T-helper 2 cell treated with Interferon-gamma antibody and Interleukin-4, amounts not matched to agents 5 μg/mL and 100 μg/mL, for 36 hours (primary cell): Measurements from ENCODE around the gene CR1.
"Not testable (repeated sequence)": the region's sequence is repeated elsewhere in the genome, so short reads cannot be mapped to it uniquely, and the experiment has no call there.

ENCODE experiments used
- DNase-seq: peaks from one replicate; pipeline ENCODE4 v3.0.0; 2021; ENCODE audit warnings: low spot score
- H3K27ac Mint-ChIP-seq: one replicate; pipeline ENCODE4 v1.8.0; 2021; ENCODE audit warnings: mild to moderate bottlenecking, mixed read lengths
- H3K27me3 Mint-ChIP-seq: one replicate; pipeline ENCODE4 v1.8.0; 2021; ENCODE audit warnings: low read depth, mixed read lengths
- H3K36me3 Mint-ChIP-seq: one replicate; pipeline ENCODE4 v1.8.0; 2021; ENCODE audit warnings: low read depth, mixed read lengths
- H3K4me1 Mint-ChIP-seq: one replicate; pipeline ENCODE4 v1.8.0; 2021; ENCODE audit warnings: low read depth, mixed read lengths
- H3K4me3 Mint-ChIP-seq: one replicate; pipeline ENCODE4 v1.8.0; 2022; ENCODE audit warnings: mild to moderate bottlenecking, moderate library complexity, mixed read lengths
- H3K9me3 Mint-ChIP-seq: one replicate; pipeline ENCODE4 v1.8.0; 2021; ENCODE audit warnings: mixed read lengths

Gene CR1

GRCh38 chr1:207519505-207520399 is 23.8 kb downstream of the CR1 start:
- Mint-ChIP-seq H3K4me3 (no peak overlapping the region), H3K4me1 (no peaks in the 10 kb centered on the region), H3K9me3 (no peaks in the 10 kb centered on the region), H3K27me3 (peaks cover 13% of the 10 kb centered on the region), H3K27ac (no peak overlapping the region), H3K36me3 (no peaks in the 10 kb centered on the region)
- no peak for DNase-seq

GRCh38 chr1:207520400-207521345 is 24.7 kb downstream of the CR1 start:
- H3K27me3 Mint-ChIP-seq = peaks cover 17% of the 10 kb centered on the region

GRCh38 chr1:207525239-207525638 is 29.3 kb downstream of the CR1 start:
- H3K4me3 Mint-ChIP-seq, H3K4me1 Mint-ChIP-seq, H3K36me3 Mint-ChIP-seq, H3K9me3 Mint-ChIP-seq, H3K27me3 Mint-ChIP-seq, H3K27ac Mint-ChIP-seq, DNase-seq: not testable (repeated sequence)

More at GRCh38 chr1:207520400-207521345, 24.7 kb downstream of the CR1 start:
- not testable (repeated sequence) for H3K4me3 Mint-ChIP-seq, H3K27ac Mint-ChIP-seq, H3K4me1 Mint-ChIP-seq, H3K36me3 Mint-ChIP-seq, DNase-seq, H3K9me3 Mint-ChIP-seq

- not testable (repeated sequence) for H3K9me3 Mint-ChIP-seq, H3K27ac Mint-ChIP-seq, H3K4me3 Mint-ChIP-seq, DNase-seq, H3K36me3 Mint-ChIP-seq, H3K27me3 Mint-ChIP-seq, H3K4me1 Mint-ChIP-seq
Observed at GRCh38 chr1:207528401-207528800, 32.4 kb downstream of the CR1 start.

- not testable (repeated sequence) for H3K9me3 Mint-ChIP-seq, H3K4me1 Mint-ChIP-seq, H3K27me3 Mint-ChIP-seq, H3K36me3 Mint-ChIP-seq, H3K4me3 Mint-ChIP-seq, DNase-seq, H3K27ac Mint-ChIP-seq
Observed at GRCh38 chr1:207536263-207536662, 40.3 kb downstream of the CR1 start.

- not testable (repeated sequence) for H3K4me3 Mint-ChIP-seq, H3K36me3 Mint-ChIP-seq, H3K4me1 Mint-ChIP-seq, H3K9me3 Mint-ChIP-seq, H3K27me3 Mint-ChIP-seq, DNase-seq, H3K27ac Mint-ChIP-seq
Observed at GRCh38 chr1:207546677-207547357, 50.9 kb downstream of the CR1 start.

- DNase-seq, H3K9me3 Mint-ChIP-seq, H3K4me3 Mint-ChIP-seq, H3K27ac Mint-ChIP-seq, H3K4me1 Mint-ChIP-seq, H3K36me3 Mint-ChIP-seq, H3K27me3 Mint-ChIP-seq: not testable (repeated sequence)
Observed at GRCh38 chr1:207554823-207555222, 58.9 kb downstream of the CR1 start.

GRCh38 chr1:207565546-207566468 is 69.8 kb downstream of the CR1 start:
- H3K4me3 Mint-ChIP-seq = no peak overlapping the region
- no peaks in the 10 kb centered on the region for H3K4me1 Mint-ChIP-seq
- no peaks in the 10 kb centered on the region for H3K36me3 Mint-ChIP-seq
- H3K27me3 Mint-ChIP-seq = peaks cover 6% of the 10 kb centered on the region
- no peaks in the 10 kb centered on the region for H3K9me3 Mint-ChIP-seq
- H3K27ac Mint-ChIP-seq = no peak overlapping the region
- no peak for DNase-seq

- not testable (repeated sequence) for H3K4me1 Mint-ChIP-seq, H3K4me3 Mint-ChIP-seq, DNase-seq, H3K9me3 Mint-ChIP-seq, H3K36me3 Mint-ChIP-seq, H3K27ac Mint-ChIP-seq
- H3K27me3 Mint-ChIP-seq = peaks cover 26% of the 10 kb centered on the region
Observed at GRCh38 chr1:207571926-207572325, 76.0 kb downstream of the CR1 start.

GRCh38 chr1:207573074-207573473 is 77.1 kb downstream of the CR1 start:
- not testable (repeated sequence) for DNase-seq, H3K36me3 Mint-ChIP-seq, H3K4me3 Mint-ChIP-seq, H3K4me1 Mint-ChIP-seq, H3K9me3 Mint-ChIP-seq
- peaks cover 26% of the 10 kb centered on the region for H3K27me3 Mint-ChIP-seq
- peak overlapping the region; percentile 55 for H3K27ac Mint-ChIP-seq

GRCh38 chr1:207575381-207575780 is 79.4 kb downstream of the CR1 start:
- not testable (repeated sequence) for H3K36me3 Mint-ChIP-seq, H3K27ac Mint-ChIP-seq, DNase-seq, H3K4me3 Mint-ChIP-seq, H3K9me3 Mint-ChIP-seq
- Mint-ChIP-seq H3K4me1 (peaks cover 12% of the 10 kb centered on the region), H3K27me3 (peaks cover 26% of the 10 kb centered on the region)

- peaks cover 28% of the 10 kb centered on the region for H3K27me3 Mint-ChIP-seq
- no peak overlapping the region for H3K4me3 Mint-ChIP-seq
- peaks cover 7% of the 10 kb centered on the region for H3K4me1 Mint-ChIP-seq
- no peak overlapping the region for H3K27ac Mint-ChIP-seq
- DNase-seq = no peak
- H3K36me3 Mint-ChIP-seq = no peaks in the 10 kb centered on the region
- no peaks in the 10 kb centered on the region for H3K9me3 Mint-ChIP-seq
Observed at GRCh38 chr1:207578796-207579435, 83.0 kb downstream of the CR1 start.

- Mint-ChIP-seq H3K27ac (no peak overlapping the region), H3K4me3 (no peak overlapping the region), H3K9me3 (no peaks in the 10 kb centered on the region), H3K27me3 (peaks cover 24% of the 10 kb centered on the region), H3K36me3 (no peaks in the 10 kb centered on the region), H3K4me1 (peaks cover 7% of the 10 kb centered on the region)
- DNase-seq = peak; percentile 23
Observed at GRCh38 chr1:207579436-207579799, 83.5 kb downstream of the CR1 start.
